ENCODE results near the gene ERF.

The ERF gene

DNA sequence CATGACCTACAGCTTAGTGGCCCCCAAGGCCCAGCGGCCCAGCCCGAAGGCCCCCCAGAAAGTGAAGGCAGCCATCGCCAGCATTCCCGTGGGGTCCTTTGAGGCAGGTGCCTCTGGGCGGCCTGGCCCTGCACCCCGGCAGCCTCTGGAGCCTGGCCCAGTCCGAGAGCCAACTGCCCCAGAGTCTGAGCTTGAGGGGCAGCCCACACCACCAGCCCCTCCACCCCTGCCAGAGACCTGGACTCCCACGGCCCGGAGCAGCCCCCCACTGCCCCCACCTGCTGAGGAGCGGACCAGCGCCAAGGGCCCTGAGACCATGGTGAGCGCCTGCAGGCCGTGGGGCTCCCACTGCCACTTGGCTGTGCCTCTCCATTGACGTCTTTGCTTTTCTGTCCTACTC, 38.0 kb upstream of the ERF start:
- POLR2A ChIA-PET = no interaction called here
- H3K4me3 ChIP-seq (ENCODE audit: low read depth, low read length) = no peak overlapping the region
- CTCF ChIA-PET = interaction anchor here (0.7 to 14.2 kb wide), 5 partner anchors 8 to 47 kb away, joined by 3 to 258 read pairs (median 4); partner anchors contain the start of genes GSK3A and PRR19
- DNase-seq (ENCODE audit: low read depth, low spot score) = no peak
- TF ChIP-seq, protein P1, sequence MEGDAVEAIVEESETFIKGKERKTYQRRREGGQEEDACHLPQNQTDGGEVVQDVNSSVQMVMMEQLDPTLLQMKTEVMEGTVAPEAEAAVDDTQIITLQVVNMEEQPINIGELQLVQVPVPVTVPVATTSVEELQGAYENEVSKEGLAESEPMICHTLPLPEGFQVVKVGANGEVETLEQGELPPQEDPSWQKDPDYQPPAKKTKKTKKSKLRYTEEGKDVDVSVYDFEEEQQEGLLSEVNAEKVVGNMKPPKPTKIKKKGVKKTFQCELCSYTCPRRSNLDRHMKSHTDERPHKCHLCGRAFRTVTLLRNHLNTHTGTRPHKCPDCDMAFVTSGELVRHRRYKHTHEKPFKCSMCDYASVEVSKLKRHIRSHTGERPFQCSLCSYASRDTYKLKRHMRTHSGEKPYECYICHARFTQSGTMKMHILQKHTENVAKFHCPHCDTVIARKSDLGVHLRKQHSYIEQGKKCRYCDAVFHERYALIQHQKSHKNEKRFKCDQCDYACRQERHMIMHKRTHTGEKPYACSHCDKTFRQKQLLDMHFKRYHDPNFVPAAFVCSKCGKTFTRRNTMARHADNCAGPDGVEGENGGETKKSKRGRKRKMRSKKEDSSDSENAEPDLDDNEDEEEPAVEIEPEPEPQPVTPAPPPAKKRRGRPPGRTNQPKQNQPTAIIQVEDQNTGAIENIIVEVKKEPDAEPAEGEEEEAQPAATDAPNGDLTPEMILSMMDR (IDR thresholded peaks at IDR 0.05; ENCODE audit: insufficient read depth, low read length, missing control alignments) = no peak

DNA sequence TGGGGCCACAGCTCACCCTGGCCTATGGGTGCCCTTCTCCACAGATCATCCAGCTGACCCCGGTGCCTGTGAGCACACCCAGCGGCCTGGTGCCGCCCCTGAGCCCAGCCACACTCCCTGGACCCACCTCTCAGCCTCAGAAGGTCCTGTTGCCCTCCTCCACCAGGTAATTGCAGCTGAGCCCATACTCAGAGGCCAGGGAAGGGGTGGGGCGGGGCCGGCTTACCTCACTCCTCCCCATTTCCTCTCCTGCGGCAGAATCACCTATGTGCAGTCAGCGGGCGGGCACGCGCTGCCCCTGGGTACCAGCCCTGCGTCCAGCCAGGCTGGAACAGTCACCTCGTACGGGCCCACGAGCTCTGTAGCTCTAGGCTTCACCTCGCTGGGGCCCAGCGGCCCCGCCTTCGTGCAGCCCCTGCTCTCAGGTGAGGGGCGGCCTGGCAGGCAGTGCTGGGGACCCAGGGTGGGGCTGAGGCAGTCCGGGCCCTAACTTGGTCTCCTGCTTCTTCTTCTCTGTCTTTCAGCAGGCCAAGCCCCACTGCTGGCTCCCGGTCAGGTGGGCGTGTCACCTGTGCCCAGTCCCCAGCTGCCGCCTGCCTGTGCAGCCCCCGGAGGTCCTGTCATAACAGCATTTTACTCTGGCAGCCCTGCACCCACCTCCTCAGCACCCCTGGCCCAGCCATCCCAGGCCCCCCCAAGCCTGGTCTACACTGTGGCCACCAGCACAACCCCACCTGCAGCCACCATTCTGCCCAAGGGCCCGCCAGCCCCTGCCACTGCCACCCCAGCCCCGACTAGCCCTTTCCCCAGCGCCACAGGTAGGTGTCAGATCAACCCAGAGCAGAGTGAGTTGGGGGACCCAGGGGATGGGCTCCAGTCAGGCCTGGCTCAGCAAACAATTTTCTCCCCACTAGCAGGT, 37.4 kb upstream of the ERF start:
- no peak overlapping the region for H3K4me3 ChIP-seq (ENCODE audit: low read depth, low read length)
- TF ChIP-seq, protein P1 (IDR thresholded peaks at IDR 0.05; ENCODE audit: insufficient read depth, low read length, missing control alignments) = no peak
- DNase-seq (ENCODE audit: low read depth, low spot score) = no peak
- CTCF ChIA-PET = interaction anchor here (0.9 to 14.2 kb wide), 5 partner anchors 9 to 46 kb away, joined by 3 to 258 read pairs (median 3); partner anchors contain the start of genes GSK3A, PAFAH1B3 and PRR19
- POLR2A ChIA-PET = no interaction called here

DNA sequence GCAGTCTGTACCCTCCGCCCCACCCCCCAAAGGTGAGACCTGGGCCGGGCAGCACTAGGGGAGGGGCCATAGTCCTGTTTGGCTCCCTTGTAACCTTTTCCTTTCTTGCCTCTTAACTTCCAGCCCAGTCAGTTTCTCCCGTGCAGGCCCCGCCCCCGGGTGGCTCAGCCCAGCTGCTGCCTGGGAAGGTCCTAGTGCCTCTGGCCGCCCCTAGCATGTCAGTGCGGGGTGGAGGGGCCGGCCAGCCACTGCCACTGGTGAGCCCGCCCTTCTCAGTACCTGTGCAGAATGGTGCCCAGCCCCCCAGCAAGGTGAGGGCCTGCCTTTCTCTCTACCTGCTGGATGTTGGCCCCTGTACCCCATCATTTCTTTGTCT, 36.5 kb upstream of the ERF start:
- ChIA-PET CTCF (interaction anchor here (0.9 to 14.2 kb wide), 5 partner anchors 9 to 45 kb away, joined by 3 to 258 read pairs (median 4); partner anchors contain the start of genes GSK3A, PAFAH1B3 and PRR19), POLR2A (no interaction called here)
- TF ChIP-seq, protein P1 (IDR thresholded peaks at IDR 0.05; ENCODE audit: insufficient read depth, low read length, missing control alignments) = no peak
- DNase-seq (ENCODE audit: low read depth, low spot score) = no peak
- H3K4me3 ChIP-seq (ENCODE audit: low read depth, low read length) = no peak overlapping the region

DNA sequence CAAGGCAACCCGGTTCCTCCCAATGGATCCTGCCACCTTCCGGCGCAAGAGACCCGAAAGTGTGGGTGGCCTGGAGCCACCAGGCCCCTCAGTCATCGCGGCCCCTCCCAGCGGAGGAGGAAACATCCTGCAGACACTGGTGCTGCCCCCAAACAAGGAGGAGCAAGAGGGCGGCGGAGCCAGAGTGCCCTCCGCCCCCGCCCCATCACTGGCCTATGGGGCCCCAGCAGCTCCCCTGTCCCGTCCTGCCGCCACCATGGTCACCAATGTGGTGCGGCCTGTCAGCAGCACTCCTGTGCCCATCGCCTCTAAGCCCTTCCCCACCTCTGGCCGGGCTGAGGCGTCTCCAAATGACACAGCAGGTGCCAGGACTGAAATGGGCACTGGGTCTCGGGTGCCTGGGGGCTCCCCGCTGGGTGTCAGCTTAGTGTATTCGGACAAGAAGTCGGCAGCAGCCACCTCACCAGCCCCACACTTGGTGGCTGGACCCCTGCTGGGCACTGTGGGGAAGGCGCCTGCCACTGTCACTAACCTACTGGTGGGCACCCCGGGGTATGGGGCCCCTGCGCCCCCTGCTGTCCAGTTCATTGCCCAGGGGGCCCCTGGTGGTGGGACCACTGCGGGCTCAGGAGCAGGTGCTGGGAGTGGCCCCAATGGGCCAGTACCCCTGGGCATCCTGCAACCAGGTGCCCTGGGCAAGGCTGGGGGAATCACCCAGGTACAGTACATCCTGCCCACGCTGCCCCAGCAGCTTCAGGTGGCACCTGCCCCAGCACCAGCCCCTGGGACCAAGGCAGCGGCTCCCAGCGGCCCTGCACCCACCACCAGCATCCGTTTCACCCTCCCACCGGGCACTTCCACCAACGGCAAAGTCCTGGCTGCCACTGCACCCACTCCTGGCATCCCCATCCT, 35.9 kb upstream of the ERF start:
- CTCF ChIA-PET = interaction anchor here (3.0 to 14.2 kb wide), 2 partner anchors 11 to 45 kb away, joined by 11 to 258 read pairs; partner anchors contain the start of gene GSK3A
- no peak for DNase-seq (ENCODE audit: low read depth, low spot score)
- TF ChIP-seq, protein P1 (IDR thresholded peaks at IDR 0.05; ENCODE audit: insufficient read depth, low read length, missing control alignments) = peak; percentile 60
- H3K4me3 ChIP-seq (ENCODE audit: low read depth, low read length) = no peak overlapping the region
- POLR2A ChIA-PET = no interaction called here

DNA sequence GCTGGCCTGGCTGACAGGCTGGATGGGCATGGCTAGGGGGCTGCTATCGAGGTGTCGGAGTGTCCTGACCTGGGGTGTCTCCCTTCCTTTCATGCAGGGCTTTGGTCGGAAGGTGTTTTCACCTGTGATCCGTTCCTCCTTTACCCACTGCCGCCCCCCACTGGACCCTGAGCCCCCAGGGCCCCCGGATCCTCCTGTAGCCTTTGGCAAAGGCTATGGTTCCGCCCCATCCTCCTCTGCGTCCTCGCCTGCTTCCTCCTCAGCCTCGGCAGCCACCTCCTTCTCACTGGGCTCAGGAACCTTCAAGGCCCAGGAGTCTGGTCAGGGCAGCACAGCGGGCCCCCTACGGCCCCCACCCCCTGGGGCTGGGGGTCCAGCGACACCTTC, 35.2 kb upstream of the ERF start:
- DNase-seq (ENCODE audit: low read depth, low spot score) = no peak
- TF ChIP-seq, protein P1 (IDR thresholded peaks at IDR 0.05; ENCODE audit: insufficient read depth, low read length, missing control alignments) = no peak
- ChIA-PET CTCF (interaction anchor here (3.0 to 14.2 kb wide), 2 partner anchors 11 to 44 kb away, joined by 11 to 258 read pairs; partner anchors contain the start of gene GSK3A), POLR2A (no interaction called here)
- no peak overlapping the region for H3K4me3 ChIP-seq (ENCODE audit: low read depth, low read length)
